IPS DF 19.7 (cell line): ENCODE results near the gene NECTIN1.

ENCODE experiments used
- DNase-seq: peaks from one replicate; pipeline ENCODE4 v3.0.0-alpha.2; 2013; ENCODE audit warnings: low read depth, low spot score

NECTIN1 gene

GRCh38 chr11:119730789-119731386, 1.9 kb upstream of the NECTIN1 start:
- no peak for DNase-seq

GRCh38 chr11:119729951-119730613, 1.1 kb upstream of the NECTIN1 start:
- DNase-seq, result no peak

GRCh38 chr11:119729581-119729927, 554 bp upstream of the NECTIN1 start:
- DNase-seq, result no peak

- no peak for DNase-seq
Observed at GRCh38 chr11:119728211-119728626, 781 bp downstream of the NECTIN1 start.

GRCh38 chr11:119727523-119728151, 1.4 kb downstream of the NECTIN1 start:
- DNase-seq, result no peak

GRCh38 chr11:119726585-119727522, 2.1 kb downstream of the NECTIN1 start:
- DNase-seq, result peak; percentile 81

- DNase-seq, result no peak
Observed at GRCh38 chr11:119726150-119726553, 2.8 kb downstream of the NECTIN1 start.

- no peak for DNase-seq
Observed at GRCh38 chr11:119724956-119725355, 4.0 kb downstream of the NECTIN1 start.

GRCh38 chr11:119723952-119724325, 5.1 kb downstream of the NECTIN1 start:
- DNase-seq, result no peak

- no peak for DNase-seq
Observed at GRCh38 chr11:119723243-119723951, 5.6 kb downstream of the NECTIN1 start.

GRCh38 chr11:119722281-119722794, 6.7 kb downstream of the NECTIN1 start:
- DNase-seq, result no peak

GRCh38 chr11:119721129-119722120, 7.6 kb downstream of the NECTIN1 start:
- no peak for DNase-seq

GRCh38 chr11:119720311-119720913, 8.6 kb downstream of the NECTIN1 start:
- no peak for DNase-seq

GRCh38 chr11:119717839-119718534, 11.0 kb downstream of the NECTIN1 start:
- no peak for DNase-seq

- no peak for DNase-seq
Observed at GRCh38 chr11:119716582-119717498, 12.2 kb downstream of the NECTIN1 start.

- no peak for DNase-seq
Observed at GRCh38 chr11:119714590-119714989, 14.4 kb downstream of the NECTIN1 start.

GRCh38 chr11:119714189-119714588, 14.8 kb downstream of the NECTIN1 start:
- DNase-seq, result no peak
